ENCODE measurements around the gene INKA2. TPM values are rescaled to one million over a fixed set of nuclear protein-coding genes. Genes with fewer than 3 reads are reported as not detected.

The INKA2 gene
- total RNA-seq, 1 experiment from 2014 or later: 12.3 TPM

DNA sequence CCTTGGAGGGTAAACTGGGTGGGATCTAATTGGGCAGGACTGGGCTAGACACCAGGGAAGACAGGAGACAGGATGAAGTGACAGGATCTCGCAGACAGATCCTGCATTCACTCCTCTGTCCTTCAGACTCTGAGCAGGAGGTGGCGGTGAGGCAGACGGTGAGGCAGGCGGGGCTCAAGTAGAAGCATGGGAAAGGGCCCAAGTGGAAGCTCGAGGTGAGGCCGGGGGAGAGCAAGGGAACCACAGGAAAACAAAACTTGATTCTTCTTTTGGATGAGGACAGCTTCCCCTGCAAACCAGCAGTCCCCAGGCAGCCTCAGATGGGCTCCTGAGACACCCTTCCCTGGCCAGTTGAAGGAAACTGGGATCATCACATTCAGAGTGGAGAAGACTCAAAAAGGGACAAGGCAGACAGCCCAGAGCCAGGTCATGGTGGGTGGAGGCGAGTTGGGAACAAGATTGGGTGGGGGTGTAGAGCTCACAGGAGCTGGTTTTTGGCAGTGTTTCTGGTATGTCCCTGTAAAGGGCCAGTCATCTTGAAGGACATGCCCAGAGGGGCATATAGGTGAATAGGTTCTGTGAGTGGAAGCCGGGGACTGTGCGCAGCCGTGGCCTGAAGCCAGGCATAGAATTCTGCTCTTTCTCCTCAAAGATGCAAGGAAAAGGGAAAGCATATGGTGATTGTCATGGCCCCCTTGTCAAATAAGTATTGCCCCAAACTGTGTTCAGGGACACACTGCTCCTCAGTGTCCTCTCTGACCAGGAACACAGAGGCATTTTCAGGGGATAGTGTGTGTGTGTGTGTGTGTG lies 18.0 kb downstream of the INKA2 start:
- H4K5ac ChIP-seq (ENCODE audit: insufficient read length, low read depth, low read length): no peak overlapping the region
- no peak overlapping the region for H3T11ph ChIP-seq (ENCODE audit: low read length)
- no peak overlapping the region for H3K27ac ChIP-seq (ENCODE audit: insufficient read length, low read depth, low read length)
- no peaks in the 10 kb centered on the region for H3K79me1 ChIP-seq (ENCODE audit: insufficient read depth, low read depth, low read length, poor library complexity, severe bottlenecking)
- TF ChIP-seq, protein P1, sequence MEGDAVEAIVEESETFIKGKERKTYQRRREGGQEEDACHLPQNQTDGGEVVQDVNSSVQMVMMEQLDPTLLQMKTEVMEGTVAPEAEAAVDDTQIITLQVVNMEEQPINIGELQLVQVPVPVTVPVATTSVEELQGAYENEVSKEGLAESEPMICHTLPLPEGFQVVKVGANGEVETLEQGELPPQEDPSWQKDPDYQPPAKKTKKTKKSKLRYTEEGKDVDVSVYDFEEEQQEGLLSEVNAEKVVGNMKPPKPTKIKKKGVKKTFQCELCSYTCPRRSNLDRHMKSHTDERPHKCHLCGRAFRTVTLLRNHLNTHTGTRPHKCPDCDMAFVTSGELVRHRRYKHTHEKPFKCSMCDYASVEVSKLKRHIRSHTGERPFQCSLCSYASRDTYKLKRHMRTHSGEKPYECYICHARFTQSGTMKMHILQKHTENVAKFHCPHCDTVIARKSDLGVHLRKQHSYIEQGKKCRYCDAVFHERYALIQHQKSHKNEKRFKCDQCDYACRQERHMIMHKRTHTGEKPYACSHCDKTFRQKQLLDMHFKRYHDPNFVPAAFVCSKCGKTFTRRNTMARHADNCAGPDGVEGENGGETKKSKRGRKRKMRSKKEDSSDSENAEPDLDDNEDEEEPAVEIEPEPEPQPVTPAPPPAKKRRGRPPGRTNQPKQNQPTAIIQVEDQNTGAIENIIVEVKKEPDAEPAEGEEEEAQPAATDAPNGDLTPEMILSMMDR (conservative IDR thresholded peaks at IDR 0.05): no peak
- H3K36me3 Mint-ChIP-seq (ENCODE audit: insufficient read depth in 1 of 3, low read depth in 3 of 3): peaks cover 0 to 2% (median 0%) of the 10 kb centered on the region in 3 experiments; a peak in 3 of 7 replicates
- H3K23me2 ChIP-seq (ENCODE audit: insufficient read length, low read depth, low read length, poor library complexity, severe bottlenecking): no peaks in the 10 kb centered on the region
- H4K20me1 ChIP-seq (ENCODE audit: control insufficient read depth, insufficient read depth, insufficient read length): no peaks in the 10 kb centered on the region
- no peak overlapping the region for H2BK5ac ChIP-seq (ENCODE audit: insufficient read length, low read length)
- H3K4me1 Mint-ChIP-seq: peaks cover 42% of the 10 kb centered on the region in 2 experiments
- no peak overlapping the region for H3K56ac ChIP-seq (ENCODE audit: insufficient read length, low read depth, low read length)
- H2AFZ ChIP-seq (ENCODE audit: low read length): no peak overlapping the region
- H3K4me1 ChIP-seq (ENCODE audit: insufficient read depth, low read length): peaks cover 15% of the 10 kb centered on the region; the same call in 1 of the 2 replicates
- no peak overlapping the region for H2BK20ac ChIP-seq (ENCODE audit: low read depth, low read length, poor library complexity, severe bottlenecking)
- no peak overlapping the region for H3K23ac ChIP-seq (ENCODE audit: insufficient read length, low read depth, low read length)
- no peak overlapping the region for H2BK12ac ChIP-seq (ENCODE audit: insufficient read length, low read depth, low read length)
- no peak overlapping the region for H3K9ac ChIP-seq (ENCODE audit: extremely low read depth, insufficient read length, low read length)
- no peak overlapping the region for H4K8ac ChIP-seq (replicated peaks; ENCODE audit: insufficient read length, low read depth, low read length)
- H3K9me3 ChIP-seq (ENCODE audit: control insufficient read depth, low read depth, low read length): no peaks in the 10 kb centered on the region
- H3K4me3 Mint-ChIP-seq: peak overlapping the region in 1 of 2 experiments; percentile 43; a peak in 1 of 5 replicates
- peak; percentile 47 for DNase-seq
- H2AK5ac ChIP-seq (ENCODE audit: insufficient read length, low read length): no peak overlapping the region
- H4K91ac ChIP-seq (ENCODE audit: insufficient read length, low read depth, low read length): no peak overlapping the region
- H2BK120ac ChIP-seq (ENCODE audit: low read depth, low read length, poor library complexity, severe bottlenecking): no peak overlapping the region
- no peak overlapping the region for H3K14ac ChIP-seq (ENCODE audit: insufficient read depth, low read length)
- no peak overlapping the region for H3K4me2 ChIP-seq (ENCODE audit: insufficient read depth, insufficient read length, low read length)
- no peaks in the 10 kb centered on the region for H3K79me2 ChIP-seq (ENCODE audit: insufficient read depth, low read length)
- H3K27ac Mint-ChIP-seq: peak overlapping the region; percentile 11 to 43 (median 38); a peak in 5 of 7 replicates
- H3K18ac ChIP-seq (ENCODE audit: insufficient read length, low read depth, low read length): no peak overlapping the region
- H3K27me3 ChIP-seq (ENCODE audit: insufficient read depth, low read length): no peaks in the 10 kb centered on the region
- H2BK15ac ChIP-seq (ENCODE audit: low read depth, low read length): no peak overlapping the region
- WGBS (ENCODE audit: extremely low coverage, insufficient read length, low lambda C conversion rate): no CpG with 5 or more reads among the region's 10 CpGs
- peaks cover 1% of the 10 kb centered on the region; the same call in 1 of the 2 replicates for H3K27me3 Mint-ChIP-seq (ENCODE audit: low read depth)
- no peak overlapping the region for H3K4ac ChIP-seq (ENCODE audit: low read depth, low read length)
- no peaks in the 10 kb centered on the region; a peak in 1 of 5 replicates for H3K9me3 Mint-ChIP-seq
